ENCODE measurements around the gene RAB37.

Gene RAB37

GRCh38 chr17:74754832-74755231, 17.8 kb downstream of the RAB37 start:
- H3K4me3 ChIP-seq (ENCODE audit: low read depth, low read length), result no peak overlapping the region
- DNase-seq (ENCODE audit: low read depth), result no peak
- TF ChIP-seq, protein P1, sequence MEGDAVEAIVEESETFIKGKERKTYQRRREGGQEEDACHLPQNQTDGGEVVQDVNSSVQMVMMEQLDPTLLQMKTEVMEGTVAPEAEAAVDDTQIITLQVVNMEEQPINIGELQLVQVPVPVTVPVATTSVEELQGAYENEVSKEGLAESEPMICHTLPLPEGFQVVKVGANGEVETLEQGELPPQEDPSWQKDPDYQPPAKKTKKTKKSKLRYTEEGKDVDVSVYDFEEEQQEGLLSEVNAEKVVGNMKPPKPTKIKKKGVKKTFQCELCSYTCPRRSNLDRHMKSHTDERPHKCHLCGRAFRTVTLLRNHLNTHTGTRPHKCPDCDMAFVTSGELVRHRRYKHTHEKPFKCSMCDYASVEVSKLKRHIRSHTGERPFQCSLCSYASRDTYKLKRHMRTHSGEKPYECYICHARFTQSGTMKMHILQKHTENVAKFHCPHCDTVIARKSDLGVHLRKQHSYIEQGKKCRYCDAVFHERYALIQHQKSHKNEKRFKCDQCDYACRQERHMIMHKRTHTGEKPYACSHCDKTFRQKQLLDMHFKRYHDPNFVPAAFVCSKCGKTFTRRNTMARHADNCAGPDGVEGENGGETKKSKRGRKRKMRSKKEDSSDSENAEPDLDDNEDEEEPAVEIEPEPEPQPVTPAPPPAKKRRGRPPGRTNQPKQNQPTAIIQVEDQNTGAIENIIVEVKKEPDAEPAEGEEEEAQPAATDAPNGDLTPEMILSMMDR (IDR thresholded peaks at IDR 0.05; ENCODE audit: control insufficient read depth, extremely low read depth, insufficient read depth), result no peak

DNA sequence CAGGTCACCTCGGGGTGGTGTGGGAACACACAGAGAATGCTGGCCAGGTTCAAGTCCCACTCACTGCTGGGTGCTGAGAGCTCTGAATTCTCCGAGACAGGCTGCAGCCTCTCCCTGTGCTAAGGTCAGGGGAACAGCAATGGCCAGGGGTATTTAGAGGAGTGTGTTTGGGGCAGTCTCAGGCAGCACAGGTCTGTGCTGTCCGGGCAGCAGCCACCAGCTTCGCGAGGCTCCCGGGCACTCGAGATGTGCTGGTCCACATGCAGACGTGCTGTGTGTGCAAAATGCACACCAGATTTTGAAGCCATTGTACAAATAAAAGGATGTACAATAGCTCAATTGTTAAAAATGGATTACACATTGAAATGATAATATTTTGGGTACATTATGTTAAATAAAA, 18.5 kb downstream of the RAB37 start:
- TF ChIP-seq, protein P1 (IDR thresholded peaks at IDR 0.05; ENCODE audit: control insufficient read depth, extremely low read depth, insufficient read depth), result no peak
- no peak for DNase-seq (ENCODE audit: low read depth)
- H3K4me3 ChIP-seq (ENCODE audit: low read depth, low read length), result no peak overlapping the region

GRCh38 chr17:74756891-74757290, 19.8 kb downstream of the RAB37 start:
- no peak for DNase-seq (ENCODE audit: low read depth)
- TF ChIP-seq, protein P1 (IDR thresholded peaks at IDR 0.05; ENCODE audit: control insufficient read depth, extremely low read depth, insufficient read depth), result no peak
- H3K4me3 ChIP-seq (ENCODE audit: low read depth, low read length), result no peak overlapping the region

DNA sequence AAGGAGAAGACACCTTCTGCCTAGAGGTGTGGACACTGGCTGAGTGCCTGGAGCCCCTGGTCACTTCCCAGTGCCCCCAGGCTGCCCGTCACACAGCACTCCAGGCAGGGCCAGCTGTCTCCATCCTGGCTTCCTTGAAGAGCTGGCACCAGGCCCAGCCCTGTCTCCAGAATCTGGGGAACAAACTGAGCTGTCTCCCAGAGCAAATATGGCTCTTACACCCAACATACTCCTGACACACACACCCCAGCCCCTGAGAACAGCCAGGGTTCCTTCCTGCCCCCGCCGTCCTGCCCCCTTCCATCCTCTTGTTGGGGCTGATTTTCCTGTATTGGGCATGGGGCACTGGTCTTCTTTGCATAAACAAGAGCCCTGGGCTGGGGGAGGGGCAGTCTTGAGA, 20.4 kb downstream of the RAB37 start:
- H3K4me3 ChIP-seq (ENCODE audit: low read depth, low read length), result peak overlapping the region; percentile 38
- TF ChIP-seq, protein P1 (IDR thresholded peaks at IDR 0.05; ENCODE audit: control insufficient read depth, extremely low read depth, insufficient read depth), result no peak
- no peak for DNase-seq (ENCODE audit: low read depth)

- TF ChIP-seq, protein P1 (IDR thresholded peaks at IDR 0.05; ENCODE audit: control insufficient read depth, extremely low read depth, insufficient read depth), result no peak
- H3K4me3 ChIP-seq (ENCODE audit: low read depth, low read length), result peak overlapping the region; percentile 38
- peak; percentile 89 for DNase-seq (ENCODE audit: low read depth)
Measured at GRCh38 chr17:74757931-74758847, 21.1 kb downstream of the RAB37 start.

- no peak for DNase-seq (ENCODE audit: low read depth)
Measured at GRCh38 chr17:74758848-74759168, 21.8 kb downstream of the RAB37 start.

More at GRCh38 chr17:74758848-74759168, 21.8 kb downstream of the RAB37 start:
- TF ChIP-seq, protein P1 (IDR thresholded peaks at IDR 0.05; ENCODE audit: control insufficient read depth, extremely low read depth, insufficient read depth), result no peak
- peak overlapping the region; percentile 38 for H3K4me3 ChIP-seq (ENCODE audit: low read depth, low read length)

Measured in LNCaP clone FGC (cell line).